B cell (primary cell): ENCODE measurements around the gene IRGC.

Experiments used
- CTCF ChIP-seq: fragments of 200-600 bp; IDR thresholded peaks from one replicate; pipeline ENCODE4 v1.8.0; 2022; ENCODE audit warnings: antibody characterized with exemption, mild to moderate bottlenecking
- EZH2 ChIP-seq: IDR thresholded peaks from 2 replicates; pipeline ENCODE4 v1.6.1; 2012; ENCODE audit warnings: borderline replicate concordance, low read depth, mild to moderate bottlenecking, moderate library complexity, low read length; ENCODE audit not compliant: insufficient read depth, poor library complexity, severe bottlenecking

- TF ChIP-seq EZH2, result no peak
- TF ChIP-seq CTCF, result no peak
Measured at GRCh38 chr19:43729919-43730318, 14.0 kb downstream of the IRGC start.
